Mesenchymal stem cell (in vitro differentiated cells and primary cell): ENCODE measurements around the gene NTN4.

Source experiments
- DNase-seq: peaks from one replicate; pipeline ENCODE4 v3.0.0-alpha.2; 2013
- H2AFZ ChIP-seq: one replicate; pipeline ENCODE4 v1.6.1; 2013; ENCODE audit warnings: low read depth, mild to moderate bottlenecking, control low read depth, inconsistent platforms, low read length, moderate library complexity
- H2AK5ac ChIP-seq: 2 replicates; pipeline ENCODE4 v1.6.1; 2013; ENCODE audit warnings: low read length, moderate library complexity, mild to moderate bottlenecking, inconsistent platforms; ENCODE audit not compliant: severe bottlenecking
- H2BK120ac ChIP-seq: one replicate; pipeline ENCODE4 v1.6.1; 2013; ENCODE audit warnings: low read depth, mild to moderate bottlenecking, inconsistent platforms, low read length, moderate library complexity
- H2BK12ac ChIP-seq, 2 experiments: one replicate each; pipeline ENCODE4 v1.6.1; 2013; ENCODE audit warnings: inconsistent platforms in 2 of 2, low read length in 2 of 2, mild to moderate bottlenecking in 2 of 2, moderate library complexity in 2 of 2, control low read depth in 1 of 2
- H2BK15ac ChIP-seq: one replicate; pipeline ENCODE4 v1.6.1; 2013; ENCODE audit warnings: mild to moderate bottlenecking, low read depth, inconsistent platforms; ENCODE audit not compliant: poor library complexity, severe bottlenecking
- H2BK5ac ChIP-seq: 2 replicates; pipeline ENCODE4 v1.6.1; 2013; ENCODE audit warnings: low read depth, mild to moderate bottlenecking, low read length, control low read depth, inconsistent platforms; ENCODE audit not compliant: poor library complexity, severe bottlenecking
- H3K14ac ChIP-seq, 2 experiments: one replicate each; pipeline ENCODE4 v1.6.1; 2013; ENCODE audit warnings: inconsistent platforms in 2 of 2, low read length in 2 of 2, control low read depth in 1 of 2, mild to moderate bottlenecking in 1 of 2, moderate library complexity in 1 of 2
- H3K18ac ChIP-seq, 2 experiments: one replicate each; pipeline ENCODE4 v1.6.1; 2013; ENCODE audit warnings: inconsistent platforms in 2 of 2, low read length in 2 of 2, control low read depth in 1 of 2, low read depth in 1 of 2, mild to moderate bottlenecking in 1 of 2
- H3K23ac ChIP-seq, 2 experiments: one replicate each; pipeline ENCODE4 v1.6.1; 2013; ENCODE audit warnings: inconsistent platforms in 2 of 2, low read length in 2 of 2, mild to moderate bottlenecking in 2 of 2, moderate library complexity in 2 of 2, control low read depth in 1 of 2
- H3K27ac ChIP-seq: 2 replicates; pipeline ENCODE4 v1.5.1; 2013; ENCODE audit warnings: mild to moderate bottlenecking, moderate library complexity, low read length, control low read depth, inconsistent platforms; ENCODE audit not compliant: poor library complexity, severe bottlenecking
- H3K27me3 ChIP-seq, 2 experiments: 2 replicates each; pipeline versions ENCODE4 v1.6.1 to v1.7.0; 2013; ENCODE audit warnings: low read length in 2 of 2, mild to moderate bottlenecking in 2 of 2, moderate library complexity in 2 of 2, control low read depth in 1 of 2, inconsistent platforms in 1 of 2; ENCODE audit not compliant: control insufficient read depth in 1 of 2, insufficient read depth in 1 of 2
- H3K36me3 ChIP-seq, 2 experiments: 2 replicates each; pipeline versions ENCODE4 v1.6.1 to v1.7.0; 2013; ENCODE audit warnings: low read length in 2 of 2, control low read depth in 1 of 2, inconsistent platforms in 1 of 2, low read depth in 1 of 2, mild to moderate bottlenecking in 1 of 2; ENCODE audit not compliant: insufficient read depth in 2 of 2, control insufficient read depth in 1 of 2
- H3K4ac ChIP-seq, 2 experiments: one replicate each; pipeline ENCODE4 v1.6.1; 2013; ENCODE audit warnings: inconsistent platforms in 2 of 2, low read length in 2 of 2, mild to moderate bottlenecking in 2 of 2, moderate library complexity in 2 of 2, control low read depth in 1 of 2, low read depth in 1 of 2
- H3K4me1 ChIP-seq: 2 replicates; pipeline ENCODE4 v1.6.1; 2013; ENCODE audit warnings: low read depth, low read length, control low read depth; ENCODE audit not compliant: control insufficient read depth, insufficient read depth
- H3K4me2 ChIP-seq: 2 replicates; pipeline ENCODE4 v1.6.1; 2013; ENCODE audit warnings: low read length, mild to moderate bottlenecking, inconsistent platforms; ENCODE audit not compliant: poor library complexity, severe bottlenecking
- H3K4me3 ChIP-seq, 2 experiments: 2 replicates each; pipeline versions ENCODE4 v1.5.1 to v1.7.0; 2013; ENCODE audit warnings: low read length in 2 of 2, mild to moderate bottlenecking in 2 of 2, control low read depth in 1 of 2, low read depth in 1 of 2; ENCODE audit not compliant: insufficient read depth in 1 of 2
- H3K79me1 ChIP-seq: replicated peaks from 2 replicates; pipeline ENCODE4 v1.6.1; 2013; ENCODE audit warnings: mild to moderate bottlenecking, control low read depth, low read length, inconsistent platforms; ENCODE audit not compliant: poor library complexity, severe bottlenecking
- H3K9ac ChIP-seq: 2 replicates; pipeline ENCODE4 v1.7.0; 2013; ENCODE audit warnings: mild to moderate bottlenecking, low read length, moderate library complexity
- H3K9me3 ChIP-seq: 2 replicates; pipeline ENCODE4 v1.7.0; 2013; ENCODE audit warnings: mild to moderate bottlenecking, low read length; ENCODE audit not compliant: control insufficient read depth
- H4K8ac ChIP-seq: one replicate; pipeline ENCODE4 v1.6.1; 2013; ENCODE audit warnings: inconsistent platforms, mild to moderate bottlenecking, low read length, moderate library complexity
- H4K91ac ChIP-seq: one replicate; pipeline ENCODE4 v1.6.1; 2013; ENCODE audit warnings: mild to moderate bottlenecking, low read length, inconsistent platforms
- WGBS: methylation state at CpG from one replicate; pipeline ENCODE4 v1.1.7; 2013; ENCODE audit warnings: mixed read lengths; 5-methylcytosine and 5-hydroxymethylcytosine counted together

Gene NTN4

DNA sequence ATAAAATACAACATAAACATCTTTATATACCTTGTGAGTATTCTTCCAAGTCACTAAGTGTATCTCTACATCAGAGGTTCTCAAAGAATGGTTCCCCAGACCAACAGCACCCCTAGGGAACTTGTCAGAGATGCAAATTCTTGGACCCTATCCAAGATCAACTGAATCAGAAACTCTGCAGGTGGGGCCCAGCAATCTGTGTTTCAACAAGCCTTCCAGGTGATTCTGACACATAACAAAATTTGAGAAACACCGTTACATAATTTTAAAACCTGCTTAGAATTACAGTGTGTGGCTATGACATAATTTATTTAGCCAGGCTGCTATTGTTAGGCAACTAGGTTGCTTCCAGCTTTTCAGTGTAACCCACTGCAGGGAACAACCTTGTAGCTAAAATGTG, 49.8 kb downstream of the NTN4 start:
- Histone ChIP-seq H3K27ac (no peak overlapping the region), H3K18ac (no peak overlapping the region), H3K14ac (no peak overlapping the region), H3K4me1 (no peaks in the 10 kb centered on the region), H3K9ac (no peak overlapping the region), H2AFZ (no peak overlapping the region), H3K4me3 (no peak overlapping the region), H3K27me3 (peaks cover 0 to 3% of the 10 kb centered on the region in 2 experiments), H4K8ac (no peak overlapping the region), H2BK15ac (no peak overlapping the region), H2BK12ac (no peak overlapping the region), H3K36me3 (peaks cover 0 to 8% of the 10 kb centered on the region in 2 experiments), H2BK5ac (no peak overlapping the region), H3K4me2 (no peak overlapping the region), H3K4ac (no peak overlapping the region), H3K23ac (no peak overlapping the region), H3K79me1 (peaks cover 6% of the 10 kb centered on the region), H2BK120ac (no peak overlapping the region), H3K9me3 (peaks cover 9% of the 10 kb centered on the region), H2AK5ac (no peak overlapping the region), H4K91ac (no peak overlapping the region)
- no peak for DNase-seq
- no CpG with 5 or more reads among the region's 1 CpG for WGBS

DNA sequence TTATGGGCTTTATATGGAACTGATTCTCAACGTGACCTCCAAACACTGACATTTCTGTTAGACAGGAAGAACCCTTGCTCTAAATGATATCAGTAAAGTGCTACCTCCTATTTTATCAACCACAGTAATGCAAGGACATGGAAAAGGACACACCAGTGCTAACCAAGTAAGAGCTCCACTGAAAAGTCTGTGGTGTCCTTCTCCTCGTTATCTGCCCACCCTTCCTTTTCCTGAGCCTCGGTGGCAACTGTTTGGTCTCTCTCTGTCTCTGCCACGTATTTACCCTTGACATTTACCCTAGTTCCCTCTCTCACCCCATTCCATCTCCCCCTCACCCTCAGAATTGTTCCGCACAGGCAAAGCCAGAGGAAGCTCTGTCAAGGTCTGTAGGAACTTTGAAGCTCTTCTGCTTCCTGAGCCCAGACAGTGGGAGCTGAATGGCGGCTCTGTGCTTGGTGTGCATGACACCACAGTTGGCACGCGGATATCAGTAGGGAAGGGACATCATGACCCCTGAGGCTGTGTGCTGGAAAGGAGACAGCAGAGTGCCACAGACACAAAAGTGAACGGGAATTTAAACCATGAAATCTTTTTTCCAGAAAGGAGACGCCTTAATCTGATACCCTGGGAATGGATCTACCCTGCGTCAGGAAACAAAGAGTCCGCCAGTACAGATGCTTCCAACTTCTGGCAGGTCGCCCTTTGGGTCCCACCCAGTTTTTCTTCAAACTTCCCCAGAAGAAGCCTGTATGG, 50.8 kb downstream of the NTN4 start:
- no peak overlapping the region for H3K9ac ChIP-seq
- H4K8ac ChIP-seq = no peak overlapping the region
- peaks cover 0 to 3% of the 10 kb centered on the region in 2 experiments for H3K27me3 ChIP-seq
- no peak overlapping the region for H3K4me3 ChIP-seq
- peak overlapping the region; percentile 37 for H2BK15ac ChIP-seq
- peaks cover 6% of the 10 kb centered on the region for H3K79me1 ChIP-seq
- no peak overlapping the region for H3K4me2 ChIP-seq
- H3K23ac ChIP-seq = no peak overlapping the region
- no peak overlapping the region for H2BK120ac ChIP-seq
- H4K91ac ChIP-seq = no peak overlapping the region
- 91% methylated on average over 12 of the region's 13 CpGs for WGBS
- H3K9me3 ChIP-seq = no peaks in the 10 kb centered on the region
- H3K14ac ChIP-seq = no peak overlapping the region
- no peak overlapping the region for H3K27ac ChIP-seq
- no peak for DNase-seq
- H2AK5ac ChIP-seq = no peak overlapping the region
- H2BK12ac ChIP-seq = no peak overlapping the region
- H3K36me3 ChIP-seq = peaks cover 0 to 8% of the 10 kb centered on the region in 2 experiments
- H2BK5ac ChIP-seq = no peak overlapping the region
- no peak overlapping the region for H3K18ac ChIP-seq
- no peak overlapping the region for H3K4ac ChIP-seq
- no peaks in the 10 kb centered on the region for H3K4me1 ChIP-seq
- no peak overlapping the region for H2AFZ ChIP-seq

DNA sequence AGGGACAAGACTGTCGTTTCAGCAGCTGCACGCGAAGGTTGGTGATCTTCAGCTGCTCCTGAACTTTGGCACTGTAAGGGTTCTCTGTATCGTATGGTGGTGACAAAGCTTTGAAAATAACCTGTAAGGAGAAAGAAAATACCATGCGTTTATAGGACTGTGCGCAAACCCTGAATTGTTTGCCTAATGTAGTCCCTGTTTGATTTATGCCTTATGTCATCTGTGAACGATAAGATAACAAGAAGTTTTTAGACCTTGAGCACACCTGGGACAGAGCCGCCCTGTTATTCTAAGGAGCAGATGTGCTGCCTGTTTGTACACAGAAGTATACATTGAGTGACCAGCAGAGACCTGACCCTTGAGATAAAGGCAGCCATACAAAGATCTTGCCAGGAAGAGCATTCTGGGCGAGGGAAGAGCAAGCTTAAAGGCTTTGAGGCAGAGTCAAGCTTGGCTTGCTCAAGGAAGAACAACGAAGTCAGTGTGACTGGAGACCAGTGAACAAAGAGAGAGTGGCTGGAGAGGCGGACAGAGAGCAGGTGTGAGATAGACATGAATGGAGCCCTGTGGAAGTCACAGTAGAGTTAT, 52.4 kb downstream of the NTN4 start:
- H2BK5ac ChIP-seq = no peak overlapping the region
- no peak overlapping the region for H3K23ac ChIP-seq
- H4K91ac ChIP-seq = no peak overlapping the region
- no peak for DNase-seq
- H4K8ac ChIP-seq = no peak overlapping the region
- H3K4me3 ChIP-seq = no peak overlapping the region
- H2AFZ ChIP-seq = no peak overlapping the region
- no peak overlapping the region for H2BK15ac ChIP-seq
- no peak overlapping the region for H2AK5ac ChIP-seq
- H3K36me3 ChIP-seq = peaks cover 0 to 8% of the 10 kb centered on the region in 2 experiments
- no peak overlapping the region for H2BK12ac ChIP-seq
- H3K4me2 ChIP-seq = no peak overlapping the region
- H3K4ac ChIP-seq = no peak overlapping the region
- no peak overlapping the region for H3K18ac ChIP-seq
- H3K27me3 ChIP-seq = peaks cover 0 to 3% of the 10 kb centered on the region in 2 experiments
- WGBS = 85% methylated on average over 11 of the region's 11 CpGs
- no peak overlapping the region for H3K14ac ChIP-seq
- H3K27ac ChIP-seq = no peak overlapping the region
- no peak overlapping the region for H2BK120ac ChIP-seq
- no peaks in the 10 kb centered on the region for H3K9me3 ChIP-seq
- peaks cover 7% of the 10 kb centered on the region for H3K79me1 ChIP-seq
- H3K4me1 ChIP-seq = peaks cover 3% of the 10 kb centered on the region
- H3K9ac ChIP-seq = no peak overlapping the region

DNA sequence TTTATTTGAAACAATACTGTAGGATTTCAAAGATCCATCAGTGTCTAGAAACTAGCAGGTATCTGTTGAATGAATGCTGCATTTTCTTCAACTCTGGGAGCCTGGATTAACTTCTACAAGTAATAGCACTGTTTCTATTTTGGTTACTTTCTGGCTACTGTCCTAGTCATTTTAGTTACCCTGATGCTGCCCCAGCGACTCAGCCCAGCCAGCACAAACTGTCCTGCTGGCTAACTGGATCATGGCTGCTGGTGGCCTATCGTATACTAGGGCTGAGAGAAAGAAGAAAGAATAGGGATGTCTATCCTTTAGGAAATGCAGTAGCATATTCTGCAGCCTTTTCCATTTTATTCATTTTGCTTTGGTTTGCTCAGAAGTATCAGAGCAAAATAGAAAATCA, 53.9 kb downstream of the NTN4 start:
- Histone ChIP-seq H3K9me3 (no peaks in the 10 kb centered on the region), H3K4me1 (peaks cover 6% of the 10 kb centered on the region), H2AFZ (no peak overlapping the region), H3K27ac (no peak overlapping the region), H3K27me3 (peaks cover 0 to 3% of the 10 kb centered on the region in 2 experiments), H3K4me2 (no peak overlapping the region), H3K18ac (no peak overlapping the region), H3K79me1 (peaks cover 6% of the 10 kb centered on the region), H3K4ac (no peak overlapping the region), H2BK15ac (no peak overlapping the region), H2BK12ac (no peak overlapping the region), H2AK5ac (no peak overlapping the region), H3K36me3 (peaks cover 0 to 8% of the 10 kb centered on the region in 2 experiments), H3K4me3 (no peak overlapping the region), H4K8ac (no peak overlapping the region), H4K91ac (no peak overlapping the region), H2BK120ac (no peak overlapping the region), H3K14ac (no peak overlapping the region), H3K9ac (no peak overlapping the region), H2BK5ac (no peak overlapping the region), H3K23ac (no peak overlapping the region)
- 93% methylated on average over 2 of the region's 2 CpGs for WGBS
- no peak for DNase-seq
